Neural cell (in vitro differentiated cells): Measurements from ENCODE around the gene RAD51B. TPM values are rescaled to one million over a fixed set of nuclear protein-coding genes. Genes with fewer than 3 reads are reported as not detected.

Experiments
- H2AFZ ChIP-seq: fragments of 200-600, 300-800 bp; sonication (generic), shearing (Covaris generic); 2 replicates; pipeline ENCODE4 v1.6.0; 2014; ENCODE audit warnings: low read depth, mild to moderate bottlenecking, antibody characterized with exemption, low read length, moderate library complexity
- H3F3A ChIP-seq: fragments of 200-600 bp; shearing (Covaris generic); 2 replicates; pipeline ENCODE4 v1.6.1; 2016; ENCODE audit warnings: mild to moderate bottlenecking, moderate library complexity, mixed read lengths, antibody characterized with exemption, low read length; ENCODE audit not compliant: insufficient read depth, poor library complexity, severe bottlenecking
- H3K27ac ChIP-seq: fragments of 200-600, 300-800 bp; sonication (generic), shearing (Covaris generic); 2 replicates; pipeline ENCODE4 v1.5.1; 2014; ENCODE audit warnings: mild to moderate bottlenecking, low read length, moderate library complexity
- H3K27me3 ChIP-seq: fragments of 300-800, 200-600 bp; sonication (generic), shearing (Covaris generic); 2 replicates; pipeline ENCODE4 v1.6.0; 2014; ENCODE audit warnings: mild to moderate bottlenecking, low read depth, low read length, moderate library complexity; ENCODE audit not compliant: insufficient read depth
- H3K36me3 ChIP-seq: fragments of 300-800, 200-600 bp; sonication (generic), shearing (Covaris generic); 2 replicates; pipeline ENCODE4 v1.5.1; 2014; ENCODE audit warnings: mild to moderate bottlenecking, antibody characterized with exemption, low read length, moderate library complexity; ENCODE audit not compliant: insufficient read depth
- H3K4me2 ChIP-seq: fragments of 300-800, 200-600 bp; sonication (generic), shearing (Covaris generic); 2 replicates; pipeline ENCODE4 v1.6.0; 2014; ENCODE audit warnings: mild to moderate bottlenecking, low read length
- H3K4me3 ChIP-seq: fragments of 300-800, 200-600 bp; sonication (generic), shearing (Covaris generic); 2 replicates; pipeline ENCODE4 v1.5.1; 2014; ENCODE audit warnings: mild to moderate bottlenecking, low read length, moderate library complexity
- H3K79me2 ChIP-seq: fragments of 200-600 bp; shearing (Covaris generic); replicated peaks from 2 replicates; pipeline ENCODE4 v1.6.0; 2014; ENCODE audit warnings: mild to moderate bottlenecking, low read length, moderate library complexity; ENCODE audit not compliant: insufficient read depth
- H3K9ac ChIP-seq: fragments of 300-800, 200-600 bp; sonication (generic), shearing (Covaris generic); 2 replicates; pipeline ENCODE4 v1.6.1; 2016; ENCODE audit warnings: mild to moderate bottlenecking, low read length, mixed read lengths
- H3K9me2 ChIP-seq: fragments of 200-600 bp; shearing (Covaris generic); 2 replicates; pipeline ENCODE4 v1.6.1; 2016; ENCODE audit warnings: mild to moderate bottlenecking, low read length, mixed read lengths; ENCODE audit not compliant: insufficient read depth
- H3K9me3 ChIP-seq: fragments of 200-600, 300-800 bp; sonication (generic), shearing (Covaris generic); 2 replicates; pipeline ENCODE4 v1.6.1; 2016; ENCODE audit warnings: mild to moderate bottlenecking, mixed run types, low read length, moderate library complexity, mixed read lengths
- H4K20me1 ChIP-seq: fragments of 200-600 bp; shearing (Covaris generic); 2 replicates; pipeline ENCODE4 v1.6.1; 2016; ENCODE audit warnings: mild to moderate bottlenecking, mixed run types; ENCODE audit not compliant: insufficient read depth
- EP300 ChIP-seq: fragments of 450-650 bp; conservative IDR thresholded peaks from 2 replicates; pipeline ENCODE4 v1.6.1; 2014; ENCODE audit warnings: antibody characterized with exemption, mild to moderate bottlenecking, moderate library complexity; ENCODE audit not compliant: poor library complexity, severe bottlenecking
- EZH2 ChIP-seq: fragments of 200-600, 300-800 bp; shearing (Covaris generic), sonication (generic); IDR thresholded peaks from 2 replicates; pipeline ENCODE4 v1.6.1; 2014; ENCODE audit warnings: antibody characterized with exemption, low read length, borderline replicate concordance, mild to moderate bottlenecking; ENCODE audit not compliant: insufficient read depth, poor library complexity, severe bottlenecking
- MXI1 ChIP-seq: fragments of 450-650 bp; conservative IDR thresholded peaks from 2 replicates; pipeline ENCODE4 v1.6.1; 2014; ENCODE audit warnings: antibody characterized with exemption, mild to moderate bottlenecking; ENCODE audit not compliant: poor library complexity, severe bottlenecking
- POLR2AphosphoS5 ChIP-seq: IDR thresholded peaks from 2 replicates; pipeline ENCODE4 v1.6.1; 2012
- RAD21 ChIP-seq: fragments of 450-650 bp; conservative IDR thresholded peaks from 2 replicates; pipeline ENCODE4 v1.6.1; 2014; ENCODE audit warnings: antibody characterized with exemption, mild to moderate bottlenecking, moderate library complexity
- SMC3 ChIP-seq: fragments of 450-650 bp; conservative IDR thresholded peaks from 2 replicates; pipeline ENCODE4 v1.6.1; 2014; ENCODE audit warnings: antibody characterized with exemption, mild to moderate bottlenecking, moderate library complexity; ENCODE audit not compliant: poor library complexity
- TAF1 ChIP-seq: IDR thresholded peaks from 2 replicates; pipeline ENCODE4 v1.6.1; 2012; ENCODE audit warnings: low read depth
- polyA plus RNA-seq: library from polyadenylated mRNA; depleted of rRNA; stranded (reverse); fragments of >200 nt; gene quantifications from 2 replicates; pipeline ENCODE4 v1.2.3, GENCODE V29; 2014
- TF ChIP-seq, protein P1 (sequence below): fragments of 450-650 bp; IDR thresholded peaks from 2 replicates; pipeline ENCODE4 v1.5.1; 2014; ENCODE audit warnings: antibody characterized with exemption, mild to moderate bottlenecking, moderate library complexity; ENCODE audit not compliant: poor library complexity, severe bottlenecking
- TF ChIP-seq, protein P2 (sequence below): IDR thresholded peaks from 2 replicates; pipeline ENCODE4 v1.6.1; 2012; ENCODE audit warnings: borderline replicate concordance

The RAD51B gene
- polyA plus RNA-seq, 1 donor from 2014 or later = 3.1 TPM

GRCh38 chr14:68507544-68508081 is 688.0 kb downstream of the RAD51B start:
- Histone ChIP-seq H3K9me2 (no peaks in the 10 kb centered on the region), H2AFZ (no peak overlapping the region), H3K9me3 (no peaks in the 10 kb centered on the region), H3F3A (no peaks in the 10 kb centered on the region), H3K27me3 (no peaks in the 10 kb centered on the region), H3K36me3 (no peaks in the 10 kb centered on the region), H3K79me2 (no peaks in the 10 kb centered on the region), H3K9ac (no peak overlapping the region), H3K4me3 (no peak overlapping the region), H3K4me2 (no peak overlapping the region), H4K20me1 (no peaks in the 10 kb centered on the region), H3K27ac (no peak overlapping the region)
- TF ChIP-seq, protein P1, sequence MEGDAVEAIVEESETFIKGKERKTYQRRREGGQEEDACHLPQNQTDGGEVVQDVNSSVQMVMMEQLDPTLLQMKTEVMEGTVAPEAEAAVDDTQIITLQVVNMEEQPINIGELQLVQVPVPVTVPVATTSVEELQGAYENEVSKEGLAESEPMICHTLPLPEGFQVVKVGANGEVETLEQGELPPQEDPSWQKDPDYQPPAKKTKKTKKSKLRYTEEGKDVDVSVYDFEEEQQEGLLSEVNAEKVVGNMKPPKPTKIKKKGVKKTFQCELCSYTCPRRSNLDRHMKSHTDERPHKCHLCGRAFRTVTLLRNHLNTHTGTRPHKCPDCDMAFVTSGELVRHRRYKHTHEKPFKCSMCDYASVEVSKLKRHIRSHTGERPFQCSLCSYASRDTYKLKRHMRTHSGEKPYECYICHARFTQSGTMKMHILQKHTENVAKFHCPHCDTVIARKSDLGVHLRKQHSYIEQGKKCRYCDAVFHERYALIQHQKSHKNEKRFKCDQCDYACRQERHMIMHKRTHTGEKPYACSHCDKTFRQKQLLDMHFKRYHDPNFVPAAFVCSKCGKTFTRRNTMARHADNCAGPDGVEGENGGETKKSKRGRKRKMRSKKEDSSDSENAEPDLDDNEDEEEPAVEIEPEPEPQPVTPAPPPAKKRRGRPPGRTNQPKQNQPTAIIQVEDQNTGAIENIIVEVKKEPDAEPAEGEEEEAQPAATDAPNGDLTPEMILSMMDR = no peak
- TF ChIP-seq, protein P2, sequence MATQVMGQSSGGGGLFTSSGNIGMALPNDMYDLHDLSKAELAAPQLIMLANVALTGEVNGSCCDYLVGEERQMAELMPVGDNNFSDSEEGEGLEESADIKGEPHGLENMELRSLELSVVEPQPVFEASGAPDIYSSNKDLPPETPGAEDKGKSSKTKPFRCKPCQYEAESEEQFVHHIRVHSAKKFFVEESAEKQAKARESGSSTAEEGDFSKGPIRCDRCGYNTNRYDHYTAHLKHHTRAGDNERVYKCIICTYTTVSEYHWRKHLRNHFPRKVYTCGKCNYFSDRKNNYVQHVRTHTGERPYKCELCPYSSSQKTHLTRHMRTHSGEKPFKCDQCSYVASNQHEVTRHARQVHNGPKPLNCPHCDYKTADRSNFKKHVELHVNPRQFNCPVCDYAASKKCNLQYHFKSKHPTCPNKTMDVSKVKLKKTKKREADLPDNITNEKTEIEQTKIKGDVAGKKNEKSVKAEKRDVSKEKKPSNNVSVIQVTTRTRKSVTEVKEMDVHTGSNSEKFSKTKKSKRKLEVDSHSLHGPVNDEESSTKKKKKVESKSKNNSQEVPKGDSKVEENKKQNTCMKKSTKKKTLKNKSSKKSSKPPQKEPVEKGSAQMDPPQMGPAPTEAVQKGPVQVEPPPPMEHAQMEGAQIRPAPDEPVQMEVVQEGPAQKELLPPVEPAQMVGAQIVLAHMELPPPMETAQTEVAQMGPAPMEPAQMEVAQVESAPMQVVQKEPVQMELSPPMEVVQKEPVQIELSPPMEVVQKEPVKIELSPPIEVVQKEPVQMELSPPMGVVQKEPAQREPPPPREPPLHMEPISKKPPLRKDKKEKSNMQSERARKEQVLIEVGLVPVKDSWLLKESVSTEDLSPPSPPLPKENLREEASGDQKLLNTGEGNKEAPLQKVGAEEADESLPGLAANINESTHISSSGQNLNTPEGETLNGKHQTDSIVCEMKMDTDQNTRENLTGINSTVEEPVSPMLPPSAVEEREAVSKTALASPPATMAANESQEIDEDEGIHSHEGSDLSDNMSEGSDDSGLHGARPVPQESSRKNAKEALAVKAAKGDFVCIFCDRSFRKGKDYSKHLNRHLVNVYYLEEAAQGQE = no peak
- TF ChIP-seq EZH2 (no peak), RAD21 (no peak), EP300 (no peak), MXI1 (no peak), TAF1 (no peak), SMC3 (no peak), POLR2AphosphoS5 (no peak)

DNA sequence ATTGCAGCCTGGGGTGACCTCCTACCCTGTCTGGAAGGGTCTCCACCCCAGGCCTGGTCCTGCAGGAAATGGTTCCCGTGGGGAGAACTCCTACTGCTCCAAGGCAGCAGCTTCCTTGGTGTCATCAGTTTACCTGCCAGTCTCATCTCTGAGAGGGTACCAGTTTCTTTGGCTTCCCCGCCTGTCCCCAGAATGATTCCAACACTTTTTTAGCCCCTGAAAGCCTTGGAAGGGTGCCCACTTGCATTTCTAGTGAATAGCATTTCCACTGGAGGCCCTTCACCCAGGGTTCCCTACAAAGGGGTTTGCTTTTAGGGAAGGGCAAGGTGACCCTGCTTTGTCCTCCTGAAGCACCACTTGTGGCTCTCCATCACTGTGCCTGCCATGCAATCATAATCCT is 689.0 kb downstream of the RAD51B start:
- Histone ChIP-seq H3K27me3 (no peaks in the 10 kb centered on the region), H3K9ac (no peak overlapping the region), H3F3A (no peaks in the 10 kb centered on the region), H3K9me3 (no peaks in the 10 kb centered on the region), H3K27ac (no peak overlapping the region), H2AFZ (no peak overlapping the region), H4K20me1 (no peaks in the 10 kb centered on the region), H3K36me3 (no peaks in the 10 kb centered on the region), H3K4me2 (no peak overlapping the region), H3K79me2 (no peaks in the 10 kb centered on the region), H3K9me2 (no peaks in the 10 kb centered on the region), H3K4me3 (no peak overlapping the region)
- TF ChIP-seq RAD21 (no peak), SMC3 (no peak), MXI1 (no peak), POLR2AphosphoS5 (no peak), TAF1 (no peak), EP300 (no peak), EZH2 (no peak)
- TF ChIP-seq, protein P1 = no peak
- TF ChIP-seq, protein P2 = no peak
